ENCODE data around the gene NREP.

DNA sequence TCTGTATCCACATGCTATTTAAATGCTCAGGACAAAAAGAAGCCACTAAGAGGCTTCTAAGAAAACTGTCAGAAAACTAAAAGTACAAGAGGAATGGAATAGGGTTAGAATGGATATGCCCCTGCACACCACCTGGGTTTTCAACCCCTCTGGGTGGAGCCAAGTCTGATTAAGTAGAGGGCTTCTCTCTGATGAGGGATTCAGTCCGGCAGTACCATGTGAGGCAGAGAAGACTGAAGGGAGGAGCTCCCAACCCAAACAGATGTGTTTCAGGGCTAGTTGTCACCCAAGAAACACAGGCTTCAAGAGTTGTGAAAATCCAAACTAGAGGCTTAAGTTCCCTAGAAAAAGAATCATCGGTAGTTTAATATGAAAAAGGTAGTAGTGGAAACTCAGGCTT lies 12.5 kb downstream of the NREP start:
- TF ChIP-seq, protein P1, sequence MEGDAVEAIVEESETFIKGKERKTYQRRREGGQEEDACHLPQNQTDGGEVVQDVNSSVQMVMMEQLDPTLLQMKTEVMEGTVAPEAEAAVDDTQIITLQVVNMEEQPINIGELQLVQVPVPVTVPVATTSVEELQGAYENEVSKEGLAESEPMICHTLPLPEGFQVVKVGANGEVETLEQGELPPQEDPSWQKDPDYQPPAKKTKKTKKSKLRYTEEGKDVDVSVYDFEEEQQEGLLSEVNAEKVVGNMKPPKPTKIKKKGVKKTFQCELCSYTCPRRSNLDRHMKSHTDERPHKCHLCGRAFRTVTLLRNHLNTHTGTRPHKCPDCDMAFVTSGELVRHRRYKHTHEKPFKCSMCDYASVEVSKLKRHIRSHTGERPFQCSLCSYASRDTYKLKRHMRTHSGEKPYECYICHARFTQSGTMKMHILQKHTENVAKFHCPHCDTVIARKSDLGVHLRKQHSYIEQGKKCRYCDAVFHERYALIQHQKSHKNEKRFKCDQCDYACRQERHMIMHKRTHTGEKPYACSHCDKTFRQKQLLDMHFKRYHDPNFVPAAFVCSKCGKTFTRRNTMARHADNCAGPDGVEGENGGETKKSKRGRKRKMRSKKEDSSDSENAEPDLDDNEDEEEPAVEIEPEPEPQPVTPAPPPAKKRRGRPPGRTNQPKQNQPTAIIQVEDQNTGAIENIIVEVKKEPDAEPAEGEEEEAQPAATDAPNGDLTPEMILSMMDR (conservative IDR thresholded peaks at IDR 0.05), result no peak
- no peak for TF ChIP-seq EZH2 (IDR thresholded peaks at IDR 0.05; ENCODE audit: low read depth)
